A673 (cell line): ENCODE results near the gene LRRC10B.

Source experiments
- CTCF ChIP-seq: fragments of 300-800, 200-600 bp; sonication (generic); conservative IDR thresholded peaks from 2 replicates; pipeline ENCODE4 v1.5.1; 2017; ENCODE audit warnings: low read depth, mild to moderate bottlenecking, antibody characterized with exemption, low read length, moderate library complexity, mixed read lengths
- EZH2 ChIP-seq: fragments of 200-600 bp; sonication (generic); IDR thresholded peaks from 2 replicates; pipeline ENCODE4 v1.6.1; 2017; ENCODE audit warnings: borderline replicate concordance, low read depth, mild to moderate bottlenecking, mixed read lengths, antibody characterized with exemption, low read length; ENCODE audit not compliant: poor library complexity, severe bottlenecking

DNA sequence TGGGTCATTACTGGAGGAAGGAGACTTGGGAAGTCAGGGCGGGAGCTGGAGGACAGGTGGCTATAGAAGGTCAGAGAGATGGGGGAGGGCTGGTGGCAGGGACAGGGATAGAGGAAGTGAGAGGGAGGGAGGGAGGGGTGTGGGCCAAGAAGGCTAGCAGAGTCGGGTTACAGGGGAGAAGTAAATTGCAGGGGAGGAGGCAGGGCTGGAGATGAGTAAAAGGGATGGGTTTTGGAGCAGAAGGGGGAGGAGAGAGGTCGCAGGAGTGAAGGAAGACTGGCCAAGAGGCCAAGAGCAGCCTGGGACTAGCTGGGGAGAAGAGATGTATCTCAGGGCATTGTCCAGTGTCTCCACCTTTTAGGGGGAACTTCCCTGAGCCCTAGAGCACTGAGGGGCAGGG, 33.0 kb downstream of the LRRC10B start:
- TF ChIP-seq EZH2 = no peak
- TF ChIP-seq CTCF = no peak
